Activated CD8-positive, alpha-beta memory T cell treated with anti-CD3 and anti-CD28 coated beads, Interleukin-2, amount 50 U/mL, for 4 hours (primary cell): ENCODE data around the gene SH3TC1.

Experiments used
- DNase-seq: peaks from one replicate; pipeline ENCODE4 v3.0.0-alpha.2; 2020

SH3TC1 gene

GRCh38 chr4:8164194-8164565 is 34.9 kb upstream of the SH3TC1 start:
- DNase-seq = no peak

- DNase-seq = no peak
Observed at GRCh38 chr4:8164687-8165086, 34.4 kb upstream of the SH3TC1 start.

GRCh38 chr4:8165374-8165896 is 33.7 kb upstream of the SH3TC1 start:
- DNase-seq = no peak

GRCh38 chr4:8167291-8167690 is 31.8 kb upstream of the SH3TC1 start:
- no peak for DNase-seq

DNA sequence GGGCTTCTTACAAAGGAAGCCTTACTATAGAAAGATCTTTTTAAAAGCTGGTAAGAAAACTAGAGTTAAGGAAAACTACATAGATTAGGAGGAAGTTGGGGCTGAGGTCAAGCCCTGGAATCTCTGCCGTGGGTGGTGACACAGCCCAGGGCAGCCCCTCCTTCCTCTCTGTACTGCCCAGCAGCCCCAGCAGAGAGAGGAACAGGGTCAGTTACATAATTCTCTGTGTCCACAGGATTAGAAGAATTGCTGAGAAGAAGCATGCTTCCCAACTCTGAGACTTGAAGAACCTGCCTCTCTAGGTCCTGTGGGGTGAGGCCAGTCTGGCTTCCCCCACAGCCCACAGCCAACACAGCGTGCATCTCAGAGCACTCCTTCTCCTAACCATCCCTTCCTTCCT is 31.3 kb upstream of the SH3TC1 start:
- no peak for DNase-seq

GRCh38 chr4:8168232-8168631 is 30.9 kb upstream of the SH3TC1 start:
- DNase-seq = no peak

DNA sequence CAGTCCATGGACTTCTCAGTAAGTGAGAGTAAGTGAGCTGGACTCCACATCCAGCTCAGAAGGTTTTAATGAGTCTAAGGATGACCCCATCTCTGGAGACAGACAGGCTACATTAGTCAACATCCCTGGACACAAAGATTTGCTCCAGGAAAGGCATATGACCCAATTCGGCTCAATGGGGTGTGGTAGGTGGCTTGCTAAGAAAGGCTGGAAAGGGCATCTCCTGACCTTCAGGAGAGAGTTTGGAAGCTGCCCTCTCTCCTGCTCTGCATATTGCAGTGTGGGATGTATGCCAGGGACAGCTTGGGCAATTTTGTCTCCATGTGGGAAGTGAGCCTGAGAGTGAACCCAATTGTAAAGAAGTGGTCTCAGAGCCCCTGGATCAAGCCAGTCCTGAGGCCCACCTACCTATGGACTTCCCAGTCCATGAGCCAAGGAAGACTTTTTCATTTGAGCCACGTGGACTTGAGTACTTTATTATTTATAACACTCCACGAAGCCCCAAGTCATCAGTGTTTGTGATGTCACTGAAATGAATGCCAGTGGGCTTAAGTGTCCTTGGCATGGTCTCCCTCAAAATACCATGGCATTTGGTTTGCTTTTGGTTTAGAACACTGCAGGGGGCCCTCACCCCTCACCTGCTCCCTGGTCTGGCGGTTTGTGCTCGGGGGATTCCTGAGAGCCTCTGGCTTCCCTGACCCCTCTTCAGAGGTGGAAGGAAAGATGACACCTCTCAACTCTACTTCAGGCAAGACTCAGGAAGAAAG is 30.1 kb upstream of the SH3TC1 start:
- no peak for DNase-seq

- DNase-seq = no peak
Observed at GRCh38 chr4:8169763-8170162, 29.3 kb upstream of the SH3TC1 start.

DNA sequence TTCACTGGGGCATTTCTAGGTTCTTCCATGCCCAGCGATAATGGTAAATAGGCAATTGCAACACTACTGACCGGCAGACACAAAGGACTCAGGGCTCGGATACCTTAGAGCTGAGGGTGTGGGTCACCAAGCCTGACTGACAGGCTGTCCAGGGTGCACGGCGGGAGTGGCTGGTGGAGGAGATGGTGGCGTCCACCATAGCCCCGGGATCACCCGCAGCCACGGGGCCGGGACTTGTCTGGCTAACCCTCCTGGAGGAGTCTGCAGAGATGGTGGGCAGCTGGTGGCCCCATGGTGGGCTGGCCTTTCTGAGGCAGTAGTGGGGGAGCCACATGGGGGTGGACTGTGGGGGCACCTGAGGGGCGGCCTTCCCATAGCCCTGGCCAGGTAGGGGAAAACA is 28.7 kb upstream of the SH3TC1 start:
- no peak for DNase-seq

- DNase-seq = no peak
Observed at GRCh38 chr4:8171266-8171665, 27.8 kb upstream of the SH3TC1 start.

- DNase-seq = no peak
Observed at GRCh38 chr4:8171984-8172924, 26.8 kb upstream of the SH3TC1 start.

GRCh38 chr4:8173492-8174242 is 25.4 kb upstream of the SH3TC1 start:
- DNase-seq = no peak

DNA sequence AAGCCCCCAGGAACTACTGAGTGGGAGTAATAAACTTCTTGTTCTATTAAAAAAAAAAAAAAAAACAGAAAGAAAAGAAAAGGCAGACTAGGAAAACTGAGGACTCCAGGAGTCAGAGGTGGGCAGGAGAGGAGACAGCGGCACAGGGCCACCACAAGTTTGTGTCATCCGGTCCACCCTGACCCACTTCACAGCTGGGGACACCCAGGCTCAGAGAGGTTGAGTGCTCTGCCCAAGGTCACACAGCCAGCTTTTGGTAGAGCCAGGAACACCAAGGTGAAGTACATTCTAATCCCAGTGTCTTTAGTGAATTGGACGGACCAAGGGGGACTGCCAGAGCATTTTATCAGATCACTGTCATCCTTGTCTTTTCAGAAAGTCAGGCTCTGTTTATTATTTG is 24.1 kb upstream of the SH3TC1 start:
- no peak for DNase-seq

DNA sequence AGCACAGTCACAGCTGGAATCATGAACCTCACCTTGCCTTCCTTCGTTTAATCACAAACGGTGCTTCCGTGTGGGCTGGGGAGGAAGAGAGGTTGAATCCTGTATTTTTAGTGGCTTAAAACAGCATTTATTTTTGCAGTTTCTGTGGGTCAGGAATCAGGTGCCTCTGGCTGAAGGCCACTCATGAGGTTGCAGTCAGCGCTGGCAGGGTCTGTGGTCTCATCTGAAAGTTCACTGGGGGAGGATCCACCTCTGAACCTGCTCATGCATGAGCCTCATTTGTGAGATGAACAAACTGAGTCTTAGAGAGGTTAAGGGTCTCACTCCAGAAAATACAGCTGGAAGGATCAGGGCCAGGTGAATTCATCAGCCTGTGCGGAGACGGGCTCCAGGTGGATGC is 23.4 kb upstream of the SH3TC1 start:
- no peak for DNase-seq

- no peak for DNase-seq
Observed at GRCh38 chr4:8176547-8177399, 22.3 kb upstream of the SH3TC1 start.

DNA sequence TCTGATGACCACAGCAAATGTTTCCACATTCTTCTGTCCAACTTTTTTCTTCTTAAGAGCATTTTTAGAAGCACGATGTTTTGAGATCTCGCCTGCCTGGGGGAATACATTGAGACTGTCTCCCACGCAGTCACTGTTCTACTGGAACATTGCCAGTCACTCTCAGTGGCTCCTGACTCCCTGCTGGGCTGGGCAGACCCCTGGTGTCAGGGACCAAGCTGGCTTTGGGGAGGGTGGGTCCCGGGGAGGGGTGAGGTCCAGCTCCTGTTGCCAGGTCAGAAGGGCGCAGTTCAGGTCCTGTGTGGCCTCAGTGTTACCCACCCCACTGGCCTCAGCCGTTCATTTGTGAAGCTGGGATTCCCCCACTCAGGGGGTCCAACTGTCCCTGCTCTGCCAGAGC is 21.5 kb upstream of the SH3TC1 start:
- no peak for DNase-seq

- no peak for DNase-seq
Observed at GRCh38 chr4:8177956-8178355, 21.1 kb upstream of the SH3TC1 start.

DNA sequence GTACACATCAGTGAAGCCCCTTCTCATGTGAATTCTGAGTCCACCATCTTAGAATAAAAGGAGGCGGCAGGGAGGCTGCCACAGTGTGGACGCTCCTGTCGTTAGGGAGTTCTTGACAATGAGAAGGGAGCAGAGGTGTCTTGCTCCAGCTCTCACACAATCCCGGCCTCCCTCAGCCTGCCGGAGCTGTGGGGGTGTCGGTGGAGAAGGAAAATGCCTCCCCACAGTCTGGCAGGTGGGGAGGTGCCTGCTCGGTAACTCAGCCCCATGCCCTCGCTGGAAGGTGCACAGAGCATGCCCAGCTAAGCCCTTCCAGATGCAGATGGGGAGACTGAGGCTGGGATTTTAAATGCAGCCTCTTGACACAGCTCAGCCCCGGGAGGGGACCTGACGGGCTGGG is 20.0 kb upstream of the SH3TC1 start:
- no peak for DNase-seq

GRCh38 chr4:8179771-8180170 is 19.3 kb upstream of the SH3TC1 start:
- no peak for DNase-seq

- DNase-seq = no peak
Observed at GRCh38 chr4:8180310-8181093, 18.6 kb upstream of the SH3TC1 start.

DNA sequence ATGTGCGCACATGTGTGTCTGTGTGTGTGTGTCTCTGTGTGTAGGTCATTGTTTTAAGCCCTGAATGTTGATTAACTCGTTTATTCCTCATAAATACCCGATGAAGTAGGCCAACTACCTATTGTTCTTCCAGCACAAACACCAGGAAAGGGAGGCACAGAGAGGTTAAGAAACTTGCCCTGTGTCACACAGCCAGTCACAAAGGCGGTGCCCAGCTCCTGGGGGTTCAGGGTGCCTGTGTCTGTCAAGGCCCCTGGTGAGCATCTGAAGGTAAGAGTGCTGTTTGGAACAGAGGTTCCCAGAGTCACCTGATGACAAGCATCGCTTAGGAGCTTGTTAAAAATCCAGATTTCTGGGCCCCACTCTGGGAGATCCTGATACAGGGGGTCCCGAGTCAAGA is 18.0 kb upstream of the SH3TC1 start:
- no peak for DNase-seq
